Ovary (tissue), 9 donors: Measurements from ENCODE around the gene TTC13. TPM values are rescaled to one million over a fixed set of nuclear protein-coding genes. Genes with fewer than 3 reads are reported as not detected.

ENCODE experiments used
- DNase-seq, 5 donors: peaks; one replicate each; pipeline ENCODE4 v3.0.0-alpha.2; 2019 to 2020
- H3K27ac ChIP-seq, 2 donors: fragments of 200-600 bp; one replicate each; pipeline versions ENCODE4 v1.5.1 to v1.8.0; 2019 to 2022
- H3K27me3 ChIP-seq: fragments of 200-600 bp; one replicate; pipeline ENCODE4 v1.8.0; 2022
- H3K36me3 ChIP-seq: fragments of 200-600 bp; sonication (generic); one replicate; pipeline ENCODE4 v1.5.1; 2019
- H3K4me1 ChIP-seq: one replicate; pipeline ENCODE4 v1.8.1; 2013; ENCODE audit warnings: mild to moderate bottlenecking, moderate library complexity; ENCODE audit not compliant: insufficient read depth
- H3K4me3 ChIP-seq: fragments of 200-600 bp; sonication (generic); one replicate; pipeline ENCODE4 v1.5.1; 2017
- H3K9me3 ChIP-seq, 2 donors: fragments of 200-600 bp in 1 of 2; sonication (generic) in 1 of 2; one replicate each; pipeline versions ENCODE4 v1.5.1 to v1.8.1; 2013 to 2019; ENCODE audit warnings: mild to moderate bottlenecking in 1 of 2, moderate library complexity in 1 of 2
- EP300 ChIP-seq: sonication (generic); formaldehyde crosslinking; IDR thresholded peaks from one replicate; pipeline ENCODE4 v1.6.1; 2017; ENCODE audit warnings: antibody characterized with exemption
- POLR2A ChIP-seq: fragments of 450-650 bp; IDR thresholded peaks from one replicate; pipeline ENCODE4 v1.6.1; 2017; ENCODE audit warnings: antibody characterized with exemption, mild to moderate bottlenecking, moderate library complexity
- WGBS, 3 donors: extraction: QIAGEN DNeasy Blood & Tissue Kit in 1 of 3; methylation state at CpG; one replicate each; pipeline versions ENCODE4 v1.1.5 to v1.1.7; 2013 to 2017; 5-methylcytosine and 5-hydroxymethylcytosine counted together
- intact Hi-C, 4 donors: fragments of 100-400 bp; cut with DNase I; formaldehyde crosslinking; loops; one replicate each; pipeline versions ENCODE4 v1.11.0 to v1.15.1; 2022 to 2023
- polyA plus RNA-seq, 2 donors: library from polyadenylated mRNA; stranded (reverse); fragments of 200-250 nt in 1 of 2; fragments of 350-450 nt in 1 of 2; fragmentation: Illumina TruSeq in 1 of 2; extraction: RNeasy Lipid Tissue Mini Kit (QIAGEN cat#74804) in 1 of 2; gene quantifications; one replicate each; pipeline ENCODE4 v1.2.3, GENCODE V29; 2013 to 2014
- total RNA-seq, 7 donors: library from RNA; depleted of rRNA in 2 of 7; stranded (reverse); fragments of >200 nt in 2 of 7; fragmentation: NEBNext Ultra II Directional in 3 of 7; extraction: Animal tissue kit (Norgen Biotek cat#: 25700) in 3 of 7; gene quantifications; one replicate each; pipeline versions ENCODE4 v1.1.0 to v1.2.4, GENCODE V29; 2016 to 2023
- TF ChIP-seq, protein P1 (sequence below), 3 donors: fragments of 450-650 bp in 2 of 3; fragments of 200-600 bp in 1 of 3; IDR thresholded peaks; one replicate each; pipeline versions ENCODE4 v1.5.1 to v1.8.0; 2016 to 2022; ENCODE audit warnings: antibody characterized with exemption in 3 of 3, mild to moderate bottlenecking in 1 of 3
- donor health status: DM: no; HTN: no; CAD: no; lungs with moderate emphysema.
- donor health status: DM: no; HTN: no; CAD: no.
- donor health status: Bipolar disorder and iron deficiency.
- donor health status: DM: yes; HTN: yes; CAD: no.
- donor health status: DM: no; HTN: no; CAD: no.
- donor health status: DM: yes; HTN: yes; CAD: no.

TTC13 gene
- total and polyA plus RNA-seq, 9 donors: 4.2 to 16.5 (median 10.8) TPM

DNA sequence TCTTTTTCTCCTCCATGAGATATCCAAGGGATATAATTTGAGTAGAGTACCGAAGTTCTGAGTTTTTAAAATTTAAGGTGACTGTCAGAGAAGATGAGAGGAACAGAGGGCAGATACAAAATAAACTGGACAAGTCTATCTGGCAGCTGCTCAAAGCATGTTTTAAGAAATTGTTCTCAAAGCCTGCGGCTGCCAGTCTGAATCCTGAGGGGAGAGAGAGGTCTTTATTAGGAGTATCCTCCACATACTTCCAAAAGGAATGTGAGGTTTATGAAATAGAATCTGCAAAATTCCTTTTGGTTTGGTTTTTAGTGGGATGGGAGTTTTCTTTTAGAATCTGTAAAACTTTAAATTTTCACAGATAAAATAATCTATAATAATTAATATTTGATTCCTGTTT, 41.3 kb downstream of the TTC13 start:
- H3K9me3 ChIP-seq: no peaks in the 10 kb centered on the region
- H3K36me3 ChIP-seq: no peaks in the 10 kb centered on the region
- TF ChIP-seq, protein P1, sequence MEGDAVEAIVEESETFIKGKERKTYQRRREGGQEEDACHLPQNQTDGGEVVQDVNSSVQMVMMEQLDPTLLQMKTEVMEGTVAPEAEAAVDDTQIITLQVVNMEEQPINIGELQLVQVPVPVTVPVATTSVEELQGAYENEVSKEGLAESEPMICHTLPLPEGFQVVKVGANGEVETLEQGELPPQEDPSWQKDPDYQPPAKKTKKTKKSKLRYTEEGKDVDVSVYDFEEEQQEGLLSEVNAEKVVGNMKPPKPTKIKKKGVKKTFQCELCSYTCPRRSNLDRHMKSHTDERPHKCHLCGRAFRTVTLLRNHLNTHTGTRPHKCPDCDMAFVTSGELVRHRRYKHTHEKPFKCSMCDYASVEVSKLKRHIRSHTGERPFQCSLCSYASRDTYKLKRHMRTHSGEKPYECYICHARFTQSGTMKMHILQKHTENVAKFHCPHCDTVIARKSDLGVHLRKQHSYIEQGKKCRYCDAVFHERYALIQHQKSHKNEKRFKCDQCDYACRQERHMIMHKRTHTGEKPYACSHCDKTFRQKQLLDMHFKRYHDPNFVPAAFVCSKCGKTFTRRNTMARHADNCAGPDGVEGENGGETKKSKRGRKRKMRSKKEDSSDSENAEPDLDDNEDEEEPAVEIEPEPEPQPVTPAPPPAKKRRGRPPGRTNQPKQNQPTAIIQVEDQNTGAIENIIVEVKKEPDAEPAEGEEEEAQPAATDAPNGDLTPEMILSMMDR (IDR thresholded peaks at IDR 0.05): no peak
- TF ChIP-seq POLR2A (no peak), EP300 (no peak)
- H3K4me1 ChIP-seq: peaks cover 2% of the 10 kb centered on the region
- no peak overlapping the region for H3K27ac ChIP-seq
- WGBS, 3 donors: 9 to 25% (median 18%) methylated on average over 2 of the region's 2 CpGs
- H3K4me3 ChIP-seq: no peak overlapping the region
- H3K27me3 ChIP-seq: no peaks in the 10 kb centered on the region
- no peak for DNase-seq
- intact Hi-C loops: no loop called here

DNA sequence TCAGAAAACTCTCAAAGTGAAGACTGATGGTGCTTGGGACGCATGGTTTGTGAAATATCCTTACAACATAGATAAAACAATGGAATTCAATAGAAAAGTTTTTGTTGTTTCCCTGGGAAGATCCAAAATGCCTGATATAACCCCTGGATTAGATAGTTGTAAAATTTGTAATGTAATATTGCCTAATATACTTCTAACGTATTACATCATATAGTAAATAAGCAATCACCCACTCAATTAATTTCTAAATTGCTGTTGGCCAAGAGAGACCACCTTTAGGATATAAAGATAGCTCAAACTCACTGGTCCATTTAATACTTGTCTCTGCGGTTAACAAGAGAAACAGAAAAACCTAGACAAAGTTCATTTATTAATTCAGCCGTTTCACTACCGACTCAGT, 42.2 kb downstream of the TTC13 start:
- no peaks in the 10 kb centered on the region for H3K36me3 ChIP-seq
- H3K4me1 ChIP-seq: peaks cover 2% of the 10 kb centered on the region
- H3K27ac ChIP-seq: no peak overlapping the region
- no peak for TF ChIP-seq EP300
- no peak for TF ChIP-seq POLR2A
- TF ChIP-seq, protein P1 (IDR thresholded peaks at IDR 0.05): no peak
- DNase-seq: no peak
- H3K9me3 ChIP-seq: no peaks in the 10 kb centered on the region
- no peak overlapping the region for H3K4me3 ChIP-seq
- H3K27me3 ChIP-seq: no peaks in the 10 kb centered on the region
- WGBS, 3 donors: 85 to 96% (median 96%) methylated on average over 5 of the region's 5 CpGs
- intact Hi-C loops: no loop called here

DNA sequence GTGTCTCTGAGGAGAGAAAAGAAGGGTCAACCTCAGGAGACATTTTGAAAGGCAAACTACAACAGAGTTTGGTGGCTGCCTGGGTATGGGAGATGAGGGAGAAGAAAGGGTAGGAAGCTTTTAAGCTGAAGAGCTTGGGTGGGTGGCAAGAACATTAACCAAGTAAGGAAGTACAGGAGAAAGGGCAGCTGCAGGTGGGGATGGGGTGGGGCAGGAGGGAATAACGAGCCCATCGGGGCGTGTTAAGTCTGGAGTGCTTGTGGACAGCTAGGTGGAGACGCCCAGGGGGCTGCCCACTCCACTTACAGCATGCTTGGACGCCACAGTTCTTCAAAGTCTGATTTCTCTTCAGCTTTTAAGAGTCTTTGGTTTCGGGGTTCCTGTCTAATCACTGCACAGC, 42.8 kb downstream of the TTC13 start:
- Histone ChIP-seq H3K9me3 (no peaks in the 10 kb centered on the region), H3K4me1 (peaks cover 2% of the 10 kb centered on the region), H3K27ac (no peak overlapping the region), H3K4me3 (no peak overlapping the region), H3K36me3 (no peaks in the 10 kb centered on the region), H3K27me3 (no peaks in the 10 kb centered on the region)
- no peak for DNase-seq
- TF ChIP-seq EP300 (no peak), POLR2A (no peak)
- TF ChIP-seq, protein P1 (IDR thresholded peaks at IDR 0.05): no peak
- WGBS, 3 donors: 95 to 97% (median 97%) methylated on average over 6 of the region's 6 CpGs
- intact Hi-C loops: no loop called here

DNA sequence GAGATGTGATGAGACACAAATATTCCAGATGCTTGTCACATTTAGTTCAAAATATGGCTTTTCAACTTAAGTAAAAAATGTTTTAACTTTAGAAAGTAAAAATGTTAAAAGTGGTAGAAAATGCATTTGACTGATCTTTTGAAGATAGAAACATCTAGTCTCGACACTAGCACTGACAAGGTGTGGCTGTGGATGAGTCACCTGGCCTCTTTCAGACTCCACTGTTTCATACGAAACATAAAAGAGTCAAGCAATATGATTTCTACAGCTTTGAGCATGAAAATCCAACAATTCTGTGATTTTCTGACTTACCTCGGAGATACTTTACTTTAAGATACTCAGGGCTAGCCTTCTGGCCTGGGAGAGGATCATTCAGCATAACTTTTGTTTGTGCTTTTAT, 47.7 kb downstream of the TTC13 start:
- Histone ChIP-seq H3K9me3 (no peaks in the 10 kb centered on the region), H3K4me3 (no peak overlapping the region), H3K36me3 (no peaks in the 10 kb centered on the region), H3K4me1 (no peaks in the 10 kb centered on the region), H3K27ac (no peak overlapping the region), H3K27me3 (no peaks in the 10 kb centered on the region)
- DNase-seq: no peak
- 90 to 95% (median 94%) methylated on average over 3 of the region's 3 CpGs for WGBS, 3 donors
- intact Hi-C loops: no loop called here
- TF ChIP-seq POLR2A (no peak), EP300 (no peak)
- TF ChIP-seq, protein P1 (IDR thresholded peaks at IDR 0.05): no peak

DNA sequence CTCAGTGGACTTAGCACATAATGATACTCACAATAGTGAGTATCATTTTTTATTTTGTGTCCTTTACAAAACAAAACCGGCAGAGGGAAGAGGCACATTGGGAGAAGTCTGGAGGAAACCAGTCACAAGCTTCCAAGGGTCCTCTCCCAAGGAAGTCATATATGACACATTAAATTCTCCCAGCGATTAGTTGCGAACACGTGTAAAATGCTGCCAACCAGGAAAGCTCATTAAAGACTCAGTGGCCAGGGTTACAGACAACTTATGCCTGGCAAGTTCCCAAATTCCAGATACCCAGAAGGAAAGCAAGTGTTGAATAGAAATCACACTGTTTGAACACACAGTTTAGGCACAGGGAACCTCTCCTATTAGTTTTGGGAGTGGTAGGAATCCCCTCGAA, 52.5 kb downstream of the TTC13 start:
- WGBS, 3 donors: 83 to 91% (median 88%) methylated on average over 5 of the region's 5 CpGs
- no peaks in the 10 kb centered on the region for H3K27me3 ChIP-seq
- no peak overlapping the region for H3K4me3 ChIP-seq
- no peak overlapping the region for H3K27ac ChIP-seq
- H3K36me3 ChIP-seq: no peaks in the 10 kb centered on the region
- intact Hi-C loops: no loop called here
- DNase-seq: no peak
- TF ChIP-seq EP300 (no peak), POLR2A (no peak)
- TF ChIP-seq, protein P1 (IDR thresholded peaks at IDR 0.05): no peak
- H3K4me1 ChIP-seq: peaks cover 1% of the 10 kb centered on the region
- H3K9me3 ChIP-seq: no peaks in the 10 kb centered on the region
